Immature natural killer cell (primary cell): ENCODE data around the gene OR3A2. TPM values are rescaled to one million over a fixed set of nuclear protein-coding genes. Genes with fewer than 3 reads are reported as not detected.
"Not testable (repeated sequence)": the region's sequence is repeated elsewhere in the genome, so short reads cannot be mapped to it uniquely, and the experiment has no call there.

Source experiments
- DNase-seq, 3 donors: peaks; one replicate each; pipeline ENCODE4 v3.0.0; 2022; ENCODE audit warnings: mixed read lengths in 1 of 3
- H3K27ac Mint-ChIP-seq, 6 donors: one replicate each; pipeline ENCODE4 v1.8.0; 2020; ENCODE audit warnings: mixed read lengths in 6 of 6, mild to moderate bottlenecking in 5 of 6, inconsistent platforms in 4 of 6, moderate library complexity in 3 of 6
- H3K27me3 Mint-ChIP-seq, 3 donors: one replicate each; pipeline ENCODE4 v1.8.0; 2020 to 2021; ENCODE audit warnings: low read depth in 3 of 3, mild to moderate bottlenecking in 3 of 3, mixed read lengths in 3 of 3, moderate library complexity in 3 of 3, inconsistent platforms in 1 of 3
- H3K36me3 Mint-ChIP-seq, 3 donors: one replicate each; pipeline ENCODE4 v1.8.0; 2020; ENCODE audit warnings: mixed read lengths in 3 of 3, inconsistent platforms in 2 of 3, mild to moderate bottlenecking in 2 of 3
- H3K4me1 Mint-ChIP-seq, 2 donors: one replicate each; pipeline ENCODE4 v1.8.0; 2020; ENCODE audit warnings: inconsistent platforms in 2 of 2, mild to moderate bottlenecking in 2 of 2, mixed read lengths in 2 of 2, moderate library complexity in 1 of 2
- H3K4me3 Mint-ChIP-seq, 5 donors: one replicate each; pipeline ENCODE4 v1.8.0; 2020; ENCODE audit warnings: mild to moderate bottlenecking in 5 of 5, mixed read lengths in 5 of 5, inconsistent platforms in 3 of 5, moderate library complexity in 3 of 5
- H3K9me3 Mint-ChIP-seq, 6 donors: one replicate each; pipeline ENCODE4 v1.8.0; 2020; ENCODE audit warnings: mild to moderate bottlenecking in 6 of 6, mixed read lengths in 6 of 6, inconsistent platforms in 4 of 6, moderate library complexity in 3 of 6
- polyA plus RNA-seq, 3 donors: library from polyadenylated mRNA; unstranded; fragments of 300-500 nt; fragmentation: Illumina TruSeq; gene quantifications; one replicate each; pipeline ENCODE4 v1.2.3, GENCODE V29; 2021

Gene OR3A2
- polyA plus RNA-seq, 3 donors from 2014 or later, result 3.8 TPM; not detected in 2

GRCh38 chr17:3260163-3260562 lies 125.9 kb downstream of the OR3A2 start:
- no peaks in the 10 kb centered on the region for H3K9me3 Mint-ChIP-seq
- H3K27me3 Mint-ChIP-seq, result peaks cover 2 to 8% (median 6%) of the 10 kb centered on the region in 3 donors
- H3K27ac Mint-ChIP-seq, result peak overlapping the region in 4 of 6 donors; percentile 71 to 90 (median 81)
- H3K36me3 Mint-ChIP-seq, result no peaks in the 10 kb centered on the region
- no peak for DNase-seq
- peaks cover 10 to 25% of the 10 kb centered on the region in 2 donors for H3K4me1 Mint-ChIP-seq
- H3K4me3 Mint-ChIP-seq, result peak overlapping the region in 4 of 5 donors; percentile 12 to 65 (median 60)

- Mint-ChIP-seq H3K36me3 (no peaks in the 10 kb centered on the region), H3K27ac (no peak overlapping the region), H3K9me3 (no peaks in the 10 kb centered on the region), H3K4me3 (no peak overlapping the region), H3K27me3 (peaks cover 2% of the 10 kb centered on the region in 3 donors), H3K4me1 (peaks cover 10 to 25% of the 10 kb centered on the region in 2 donors)
- no peak for DNase-seq
Observed at GRCh38 chr17:3256575-3256974, 129.5 kb downstream of the OR3A2 start.

GRCh38 chr17:3249013-3249412 lies 137.1 kb downstream of the OR3A2 start:
- not testable (repeated sequence) for H3K4me3 Mint-ChIP-seq, H3K36me3 Mint-ChIP-seq, H3K4me1 Mint-ChIP-seq, H3K9me3 Mint-ChIP-seq, DNase-seq, H3K27me3 Mint-ChIP-seq, H3K27ac Mint-ChIP-seq

- not testable (repeated sequence) for DNase-seq, H3K9me3 Mint-ChIP-seq, H3K4me1 Mint-ChIP-seq, H3K36me3 Mint-ChIP-seq, H3K4me3 Mint-ChIP-seq, H3K27me3 Mint-ChIP-seq, H3K27ac Mint-ChIP-seq
Observed at GRCh38 chr17:3244841-3245240, 141.3 kb downstream of the OR3A2 start.

GRCh38 chr17:3241044-3241443 lies 145.1 kb downstream of the OR3A2 start:
- Mint-ChIP-seq H3K4me3 (peak overlapping the region in 2 of 5 donors; percentile 20 to 47), H3K27ac (peak overlapping the region in 4 of 6 donors; percentile 47 to 75 (median 70))
- not testable (repeated sequence) for H3K27me3 Mint-ChIP-seq, H3K36me3 Mint-ChIP-seq, H3K4me1 Mint-ChIP-seq, H3K9me3 Mint-ChIP-seq
- peak in 2 of 3 donors; percentile 55 to 64 for DNase-seq

- not testable (repeated sequence) for H3K27me3 Mint-ChIP-seq
Observed at GRCh38 chr17:3238685-3239084, 147.4 kb downstream of the OR3A2 start.

GRCh38 chr17:3232300-3232699 lies 153.8 kb downstream of the OR3A2 start:
- H3K4me3 Mint-ChIP-seq, H3K4me1 Mint-ChIP-seq, H3K27me3 Mint-ChIP-seq, H3K36me3 Mint-ChIP-seq, H3K9me3 Mint-ChIP-seq, H3K27ac Mint-ChIP-seq, DNase-seq: not testable (repeated sequence)

More at GRCh38 chr17:3238685-3239084, 147.4 kb downstream of the OR3A2 start:
- H3K36me3 Mint-ChIP-seq, H3K27ac Mint-ChIP-seq, H3K4me1 Mint-ChIP-seq, H3K9me3 Mint-ChIP-seq, H3K4me3 Mint-ChIP-seq: not testable (repeated sequence)
- peak in 2 of 3 donors; percentile 45 to 50 for DNase-seq

Other genes with a start within 250 kb of the OR3A2 start
- not detected for gene OR1A2, start 188.8 kb downstream of the OR3A2 start, polyA plus RNA-seq
- not detected for gene OR1A1, start 178.6 kb downstream of the OR3A2 start, polyA plus RNA-seq
- gene OR3A1, start 87.9 kb downstream of the OR3A2 start, polyA plus RNA-seq, result not detected
- gene OR1E1, start 12.1 kb upstream of the OR3A2 start, polyA plus RNA-seq, result not detected
- not detected for gene OR3A3, start 25.1 kb upstream of the OR3A2 start, polyA plus RNA-seq
- gene OR1E2, start 47.5 kb upstream of the OR3A2 start, polyA plus RNA-seq, result not detected
- gene SPATA22, start 85.5 kb upstream of the OR3A2 start, polyA plus RNA-seq, result not detected
- gene ASPA, start 89.7 kb upstream of the OR3A2 start, polyA plus RNA-seq, result not detected
- 1 to 10 TPM in 1 of 3 donors, under 1 TPM in 2; 0.05 to 1.3 (median 0.39) TPM for gene TRPV3, start 171.5 kb upstream of the OR3A2 start, polyA plus RNA-seq
- 1 to 10 TPM in 1 of 3 donors, under 1 TPM in 1, not detected in 1; 0.08 to 1.1 TPM for gene TRPV1, start 223.1 kb upstream of the OR3A2 start, polyA plus RNA-seq
- 1 to 10 TPM; 2.6 to 8.1 (median 6.4) TPM for gene SHPK, start 249.9 kb upstream of the OR3A2 start, polyA plus RNA-seq